Thyroid gland (tissue), 4 donors: ENCODE data around the gene TMEM38A.

Experiments
- POLR2A ChIP-seq, 2 donors: fragments of 450-650 bp; IDR thresholded peaks; one replicate each; pipeline ENCODE4 v1.6.1; 2017; ENCODE audit warnings: antibody characterized with exemption in 2 of 2, mild to moderate bottlenecking in 2 of 2, moderate library complexity in 1 of 2
- TF ChIP-seq, protein P1 (sequence below), 6 experiments: fragments of 200-600 bp in 3 of 6; fragments of 450-650 bp in 3 of 6; sonication (generic) in 3 of 6; IDR thresholded peaks; one replicate each; pipeline ENCODE4 v1.5.1; 2016 to 2019; ENCODE audit warnings: antibody characterized with exemption in 6 of 6, mild to moderate bottlenecking in 2 of 6, inconsistent platforms in 1 of 6, moderate library complexity in 1 of 6

GRCh38 chr19:16650821-16651220 lies 10.1 kb upstream of the TMEM38A start:
- TF ChIP-seq, protein P1, sequence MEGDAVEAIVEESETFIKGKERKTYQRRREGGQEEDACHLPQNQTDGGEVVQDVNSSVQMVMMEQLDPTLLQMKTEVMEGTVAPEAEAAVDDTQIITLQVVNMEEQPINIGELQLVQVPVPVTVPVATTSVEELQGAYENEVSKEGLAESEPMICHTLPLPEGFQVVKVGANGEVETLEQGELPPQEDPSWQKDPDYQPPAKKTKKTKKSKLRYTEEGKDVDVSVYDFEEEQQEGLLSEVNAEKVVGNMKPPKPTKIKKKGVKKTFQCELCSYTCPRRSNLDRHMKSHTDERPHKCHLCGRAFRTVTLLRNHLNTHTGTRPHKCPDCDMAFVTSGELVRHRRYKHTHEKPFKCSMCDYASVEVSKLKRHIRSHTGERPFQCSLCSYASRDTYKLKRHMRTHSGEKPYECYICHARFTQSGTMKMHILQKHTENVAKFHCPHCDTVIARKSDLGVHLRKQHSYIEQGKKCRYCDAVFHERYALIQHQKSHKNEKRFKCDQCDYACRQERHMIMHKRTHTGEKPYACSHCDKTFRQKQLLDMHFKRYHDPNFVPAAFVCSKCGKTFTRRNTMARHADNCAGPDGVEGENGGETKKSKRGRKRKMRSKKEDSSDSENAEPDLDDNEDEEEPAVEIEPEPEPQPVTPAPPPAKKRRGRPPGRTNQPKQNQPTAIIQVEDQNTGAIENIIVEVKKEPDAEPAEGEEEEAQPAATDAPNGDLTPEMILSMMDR (IDR thresholded peaks at IDR 0.05), result no peak
- no peak for TF ChIP-seq POLR2A (IDR thresholded peaks at IDR 0.05)
